ENCODE data around the gene C1orf185. TPM values are rescaled to one million over a fixed set of nuclear protein-coding genes. Genes with fewer than 3 reads are reported as not detected.

Gene C1orf185
- total and polyA plus RNA-seq, 4 donors: not detected

- TF ChIP-seq ZBTB33 (IDR thresholded peaks at IDR 0.05) (no peak), JUND (IDR thresholded peaks at IDR 0.05) (no peak), ATF3 (IDR thresholded peaks at IDR 0.05) (no peak)
These were observed 29.4 kb upstream of the C1orf185 start (continued) for GRCh38 chr1:51072651-51073050.

- Histone ChIP-seq H3K4me3 (ENCODE audit: low read depth in 1 of 3, low read length in 3 of 3) (no peak overlapping the region), H3K27ac (ENCODE audit: low read depth in 1 of 2, low read length in 2 of 2) (no peak overlapping the region), H3K36me3 (ENCODE audit: control insufficient read depth in 4 of 4, insufficient read depth in 3 of 4, low read depth in 1 of 4, low read length in 3 of 4) (no peaks in the 10 kb centered on the region), H3K4me1 (ENCODE audit: control insufficient read depth in 4 of 4, insufficient read depth in 4 of 4, low read length in 3 of 4) (no peaks in the 10 kb centered on the region), H3K9ac (ENCODE audit: low read depth in 1 of 2, low read length in 2 of 2) (no peak overlapping the region), H3K9me3 (ENCODE audit: control insufficient read depth in 4 of 4, low read length in 3 of 4) (no peaks in the 10 kb centered on the region), H3K27me3 (ENCODE audit: control insufficient read depth in 4 of 4, insufficient read depth in 4 of 4, low read length in 3 of 4) (peaks cover 0 to 4% (median 0%) of the 10 kb centered on the region in 4 donors)
- DNase-seq (ENCODE audit: low spot score): no peak
- WGBS: 68% methylated on average over 1 of the region's 1 CpG
- TF ChIP-seq ATF3 (IDR thresholded peaks at IDR 0.05) (no peak), MAX (IDR thresholded peaks at IDR 0.05) (no peak), RXRA (IDR thresholded peaks at IDR 0.05) (no peak), CTCF (IDR thresholded peaks at IDR 0.05; ENCODE audit: low read depth, low read length, missing input control) (no peak), NR2F2 (IDR thresholded peaks at IDR 0.05) (no peak), FOXA1 (IDR thresholded peaks at IDR 0.05) (no peak), JUND (IDR thresholded peaks at IDR 0.05) (no peak), YY1 (IDR thresholded peaks at IDR 0.05) (no peak), SP1 (IDR thresholded peaks at IDR 0.05) (no peak), HNF4G (IDR thresholded peaks at IDR 0.05) (no peak), RAD21 (IDR thresholded peaks at IDR 0.05) (no peak), REST (IDR thresholded peaks at IDR 0.05) (no peak), ZBTB33 (IDR thresholded peaks at IDR 0.05) (no peak), HNF4A (conservative IDR thresholded peaks at IDR 0.05) (no peak)
These were observed 28.6 kb upstream of the C1orf185 start for GRCh38 chr1:51073456-51073855.
